ENCODE measurements around the gene KLRG1. TPM values are rescaled to one million over a fixed set of nuclear protein-coding genes. Genes with fewer than 3 reads are reported as not detected.

Gene KLRG1
- total and polyA plus RNA-seq, 3 experiments from 2014 or later: 11.5 to 364 (median 12.3) TPM

DNA sequence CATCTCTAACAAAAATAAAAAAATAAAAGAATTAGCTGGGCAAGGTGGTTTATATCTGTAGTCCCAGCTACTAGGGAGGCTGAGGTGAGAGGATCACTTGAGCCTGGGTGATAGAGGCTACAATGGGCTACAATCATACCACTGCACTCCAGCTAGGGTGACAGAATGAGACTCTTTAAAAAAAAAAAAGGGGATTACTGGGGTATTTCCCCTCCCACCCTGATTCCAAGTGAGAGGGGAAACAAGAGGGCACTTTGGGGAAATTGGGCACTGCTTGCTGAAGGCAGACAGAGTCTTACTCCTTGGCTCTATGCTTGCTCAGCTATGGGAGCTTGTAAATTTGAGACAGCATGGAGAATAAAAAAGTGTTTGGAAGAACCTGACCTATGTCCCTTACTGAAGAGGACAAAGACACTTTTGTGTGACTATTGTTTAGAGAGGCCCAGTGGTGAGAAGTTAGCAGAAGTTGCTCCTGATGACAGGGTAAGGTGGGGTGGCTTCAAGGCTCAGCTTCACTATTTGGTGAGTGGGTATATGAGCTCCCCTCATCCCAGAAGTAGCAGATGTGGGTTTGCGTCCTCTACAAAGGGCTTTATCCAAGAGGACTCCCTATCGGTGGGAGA lies 44.0 kb downstream of the KLRG1 start:
- Histone ChIP-seq H3K36me3 (ENCODE audit: insufficient read depth, low read length) (no peaks in the 10 kb centered on the region), H3K4me1 (ENCODE audit: insufficient read depth, low read length) (peaks cover 58% of the 10 kb centered on the region), H3K4me3 (ENCODE audit: low read length) (no peak overlapping the region), H3K27ac (ENCODE audit: low read depth, low read length) (no peak overlapping the region), H3K27me3 (ENCODE audit: insufficient read depth, low read length, poor library complexity, severe bottlenecking) (no peaks in the 10 kb centered on the region), H3K9me3 (ENCODE audit: low read length) (no peaks in the 10 kb centered on the region)
- peaks cover 8 to 46% (median 44%) of the 10 kb centered on the region in 3 donors for H3K36me3 Mint-ChIP-seq
- no peaks in the 10 kb centered on the region for H3K27me3 Mint-ChIP-seq
- H3K27ac Mint-ChIP-seq: peak overlapping the region; percentile 9 to 89 (median 58)
- peaks cover 57 to 86% (median 82%) of the 10 kb centered on the region in 3 donors for H3K4me1 Mint-ChIP-seq
- peak overlapping the region in 1 of 7 donors; percentile 25 for H3K4me3 Mint-ChIP-seq
- POLR2A ChIA-PET: interaction anchor here (0.9 kb wide), 1 partner anchor 86 kb away, joined by 3 read pairs; no protein-coding TSS in a partner anchor
- H3K9me3 Mint-ChIP-seq: peaks cover 0 to 13% (median 0%) of the 10 kb centered on the region in 5 donors
- CTCF ChIA-PET: interaction anchor here (1.9 to 10.2 kb wide), 3 partner anchors 7 to 83 kb away, joined by 4 to 192 read pairs (median 6); partner anchors contain the start of gene M6PR
- no peak for DNase-seq

DNA sequence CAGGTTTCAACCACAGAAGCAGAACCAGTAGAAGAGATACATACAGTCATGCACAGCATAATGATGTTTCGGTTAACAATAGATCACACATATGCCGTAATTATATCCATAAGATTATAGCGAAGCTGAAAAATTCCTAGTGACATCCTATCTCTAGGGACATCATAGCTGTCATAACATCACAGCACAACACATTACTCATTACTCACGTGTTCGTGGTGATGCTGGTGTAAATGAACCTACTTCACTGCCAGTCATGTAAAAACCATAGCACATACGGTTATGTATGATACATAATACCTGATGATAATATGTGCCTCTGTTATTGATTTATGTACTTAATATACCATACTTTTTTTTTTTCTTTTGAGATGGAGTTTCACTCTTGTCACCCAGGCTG lies 44.7 kb downstream of the KLRG1 start:
- Mint-ChIP-seq H3K9me3 (peaks cover 0 to 13% (median 0%) of the 10 kb centered on the region in 5 donors), H3K4me1 (peaks cover 58 to 87% (median 85%) of the 10 kb centered on the region in 3 donors), H3K27me3 (no peaks in the 10 kb centered on the region), H3K27ac (peak overlapping the region in 5 of 8 donors; percentile 47 to 89 (median 83)), H3K4me3 (peak overlapping the region in 1 of 7 donors; percentile 51), H3K36me3 (peaks cover 5 to 42% (median 40%) of the 10 kb centered on the region in 3 donors)
- Histone ChIP-seq H3K36me3 (ENCODE audit: insufficient read depth, low read length) (no peaks in the 10 kb centered on the region), H3K9me3 (ENCODE audit: low read length) (no peaks in the 10 kb centered on the region), H3K4me1 (ENCODE audit: insufficient read depth, low read length) (peaks cover 60% of the 10 kb centered on the region), H3K27ac (ENCODE audit: low read depth, low read length) (no peak overlapping the region), H3K4me3 (ENCODE audit: low read length) (no peak overlapping the region), H3K27me3 (ENCODE audit: insufficient read depth, low read length, poor library complexity, severe bottlenecking) (no peaks in the 10 kb centered on the region)
- DNase-seq: no peak
- CTCF ChIA-PET: interaction anchor here (0.8 to 10.2 kb wide), 4 partner anchors 8 to 353 kb away, joined by 3 to 192 read pairs (median 5); partner anchors contain the start of gene M6PR
- POLR2A ChIA-PET: interaction anchor here (0.9 kb wide), 1 partner anchor 87 kb away, joined by 3 read pairs; no protein-coding TSS in a partner anchor

DNA sequence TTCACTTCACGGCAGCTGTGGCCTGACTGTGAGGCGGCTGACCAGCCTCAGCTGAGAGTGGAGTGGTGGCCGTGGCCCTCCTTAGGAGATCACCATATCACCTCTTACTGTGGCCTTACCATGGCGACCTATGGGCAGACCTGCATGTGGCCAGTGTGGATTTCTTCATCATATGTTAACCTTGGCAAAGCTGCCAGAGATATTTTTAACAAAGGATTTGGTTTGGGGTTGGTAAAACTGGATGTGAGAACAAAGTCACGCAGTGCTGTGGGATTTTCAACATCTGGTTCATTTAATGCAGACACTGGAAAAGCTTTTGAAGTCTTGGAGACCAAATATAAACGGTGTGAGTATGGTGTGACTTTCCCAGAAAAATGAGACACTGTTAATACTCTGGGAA lies 46.9 kb downstream of the KLRG1 start:
- peaks cover 4 to 32% (median 31%) of the 10 kb centered on the region in 3 donors for H3K36me3 Mint-ChIP-seq
- peaks cover 0 to 13% (median 0%) of the 10 kb centered on the region in 5 donors for H3K9me3 Mint-ChIP-seq
- Histone ChIP-seq H3K27ac (ENCODE audit: low read depth, low read length) (no peak overlapping the region), H3K4me3 (ENCODE audit: low read length) (no peak overlapping the region), H3K27me3 (ENCODE audit: insufficient read depth, low read length, poor library complexity, severe bottlenecking) (no peaks in the 10 kb centered on the region), H3K9me3 (ENCODE audit: low read length) (no peaks in the 10 kb centered on the region), H3K36me3 (ENCODE audit: insufficient read depth, low read length) (no peaks in the 10 kb centered on the region), H3K4me1 (ENCODE audit: insufficient read depth, low read length) (peaks cover 61% of the 10 kb centered on the region)
- ChIA-PET POLR2A (interaction anchor here (0.6 to 3.4 kb wide), 2 partner anchors 39 to 86 kb away, joined by 3 to 27 read pairs; partner anchors contain the start of gene M6PR), CTCF (interaction anchor here (1.1 to 10.2 kb wide), 8 partner anchors 10 to 354 kb away, joined by 3 to 192 read pairs (median 8); partner anchors contain the start of genes M6PR and PHC1)
- no peaks in the 10 kb centered on the region for H3K27me3 Mint-ChIP-seq
- peak overlapping the region in 5 of 8 donors; percentile 3 to 78 (median 69) for H3K27ac Mint-ChIP-seq
- peak overlapping the region in 1 of 7 donors; percentile 46 for H3K4me3 Mint-ChIP-seq
- peaks cover 62 to 86% (median 82%) of the 10 kb centered on the region in 3 donors for H3K4me1 Mint-ChIP-seq
- DNase-seq: no peak

GRCh38 chr12:9037431-9037830 lies 48.1 kb downstream of the KLRG1 start:
- Mint-ChIP-seq H3K4me3 (peak overlapping the region in 1 of 7 donors; percentile 32), H3K36me3 (peaks cover 6 to 30% (median 30%) of the 10 kb centered on the region in 3 donors), H3K27ac (peak overlapping the region in 5 of 8 donors; percentile 24 to 61 (median 34)), H3K4me1 (peaks cover 62 to 85% (median 82%) of the 10 kb centered on the region in 3 donors), H3K9me3 (peaks cover 0 to 13% (median 0%) of the 10 kb centered on the region in 5 donors), H3K27me3 (no peaks in the 10 kb centered on the region)
- no peak for DNase-seq
- H3K27ac ChIP-seq (ENCODE audit: low read depth, low read length): no peak overlapping the region
- H3K27me3 ChIP-seq (ENCODE audit: insufficient read depth, low read length, poor library complexity, severe bottlenecking): no peaks in the 10 kb centered on the region
- H3K4me1 ChIP-seq (ENCODE audit: insufficient read depth, low read length): peaks cover 52% of the 10 kb centered on the region
- CTCF ChIA-PET: interaction anchor here (1.1 to 10.2 kb wide), 6 partner anchors 12 to 123 kb away, joined by 4 to 192 read pairs (median 8); partner anchors contain the start of genes M6PR and PHC1
- POLR2A ChIA-PET: interaction anchor here (1.0 to 3.4 kb wide), 2 partner anchors 12 to 87 kb away, joined by 3 to 27 read pairs; partner anchors contain the start of gene M6PR
- no peaks in the 10 kb centered on the region for H3K9me3 ChIP-seq (ENCODE audit: low read length)
- H3K4me3 ChIP-seq (ENCODE audit: low read length): no peak overlapping the region
- H3K36me3 ChIP-seq (ENCODE audit: insufficient read depth, low read length): no peaks in the 10 kb centered on the region

GRCh38 chr12:9039397-9039977 lies 50.1 kb downstream of the KLRG1 start:
- peak in 2 of 5 donors; percentile 61 to 64 for DNase-seq

GRCh38 chr12:9040484-9041186 lies 51.3 kb downstream of the KLRG1 start:
- Mint-ChIP-seq H3K27ac (peak overlapping the region; percentile 24 to 89 (median 63)), H3K4me1 (peaks cover 61 to 84% (median 76%) of the 10 kb centered on the region in 3 donors), H3K4me3 (no peak overlapping the region)

More at GRCh38 chr12:9039397-9039977, 50.1 kb downstream of the KLRG1 start:
- Mint-ChIP-seq H3K4me3 (peak overlapping the region; percentile 2 to 49 (median 4)), H3K9me3 (peaks cover 0 to 8% (median 0%) of the 10 kb centered on the region in 5 donors), H3K4me1 (peaks cover 57 to 83% (median 81%) of the 10 kb centered on the region in 3 donors), H3K27ac (peak overlapping the region; percentile 2 to 86 (median 52)), H3K27me3 (no peaks in the 10 kb centered on the region), H3K36me3 (peaks cover 3 to 29% (median 21%) of the 10 kb centered on the region in 3 donors)
- CTCF ChIA-PET: interaction anchor here (0.7 to 10.2 kb wide), 16 partner anchors 10 to 940 kb away, joined by 3 to 192 read pairs (median 4); partner anchors contain the start of genes M6PR and PHC1
- Histone ChIP-seq H3K9me3 (ENCODE audit: low read length) (no peaks in the 10 kb centered on the region), H3K4me1 (ENCODE audit: insufficient read depth, low read length) (peaks cover 43% of the 10 kb centered on the region), H3K27me3 (ENCODE audit: insufficient read depth, low read length, poor library complexity, severe bottlenecking) (no peaks in the 10 kb centered on the region), H3K4me3 (ENCODE audit: low read length) (no peak overlapping the region), H3K36me3 (ENCODE audit: insufficient read depth, low read length) (peaks cover 8% of the 10 kb centered on the region), H3K27ac (ENCODE audit: low read depth, low read length) (no peak overlapping the region)
- POLR2A ChIA-PET: interaction anchor here (3.4 kb wide), 1 partner anchor 89 kb away, joined by 27 read pairs; the partner anchor contains the start of gene M6PR

GRCh38 chr12:9041321-9041720 lies 52.0 kb downstream of the KLRG1 start:
- H3K4me1 Mint-ChIP-seq: peaks cover 61 to 84% (median 76%) of the 10 kb centered on the region in 3 donors
- ChIA-PET POLR2A (interaction anchor here (1.0 kb wide), 2 partner anchors 92 kb away, joined by 3 read pairs; partner anchors contain the start of gene M6PR), CTCF (interaction anchor here (0.9 to 3.7 kb wide), 5 partner anchors 9 to 127 kb away, joined by 3 to 37 read pairs (median 6); partner anchors contain the start of genes M6PR and PHC1)
- H3K27me3 ChIP-seq (ENCODE audit: insufficient read depth, low read length, poor library complexity, severe bottlenecking): no peaks in the 10 kb centered on the region
- no peak overlapping the region for H3K4me3 ChIP-seq (ENCODE audit: low read length)
- no peaks in the 10 kb centered on the region for H3K9me3 ChIP-seq (ENCODE audit: low read length)
- peaks cover 8% of the 10 kb centered on the region for H3K36me3 ChIP-seq (ENCODE audit: insufficient read depth, low read length)
- no peak for DNase-seq
- H3K9me3 Mint-ChIP-seq: no peaks in the 10 kb centered on the region
- H3K27ac ChIP-seq (ENCODE audit: low read depth, low read length): no peak overlapping the region
- no peak overlapping the region for H3K4me3 Mint-ChIP-seq
- H3K4me1 ChIP-seq (ENCODE audit: insufficient read depth, low read length): peaks cover 42% of the 10 kb centered on the region
- H3K27me3 Mint-ChIP-seq: no peaks in the 10 kb centered on the region
- peak overlapping the region in 6 of 8 donors; percentile 24 to 86 (median 36) for H3K27ac Mint-ChIP-seq
- H3K36me3 Mint-ChIP-seq: peaks cover 15 to 29% (median 25%) of the 10 kb centered on the region in 3 donors

More at GRCh38 chr12:9040484-9041186, 51.3 kb downstream of the KLRG1 start:
- Histone ChIP-seq H3K9me3 (ENCODE audit: low read length) (no peaks in the 10 kb centered on the region), H3K27me3 (ENCODE audit: insufficient read depth, low read length, poor library complexity, severe bottlenecking) (no peaks in the 10 kb centered on the region), H3K4me3 (ENCODE audit: low read length) (no peak overlapping the region), H3K36me3 (ENCODE audit: insufficient read depth, low read length) (peaks cover 8% of the 10 kb centered on the region), H3K4me1 (ENCODE audit: insufficient read depth, low read length) (peaks cover 43% of the 10 kb centered on the region), H3K27ac (ENCODE audit: low read depth, low read length) (no peak overlapping the region)
- Mint-ChIP-seq H3K27me3 (no peaks in the 10 kb centered on the region), H3K9me3 (peaks cover 0 to 3% (median 0%) of the 10 kb centered on the region in 5 donors), H3K36me3 (peaks cover 11 to 31% (median 22%) of the 10 kb centered on the region in 3 donors)
- POLR2A ChIA-PET: interaction anchor here (1.0 kb wide), 1 partner anchor 91 kb away, joined by 3 read pairs; the partner anchor contains the start of gene M6PR
- CTCF ChIA-PET: interaction anchor here (2.0 to 3.7 kb wide), 3 partner anchors 9 to 126 kb away, joined by 6 to 37 read pairs (median 7); partner anchors contain the start of genes M6PR and PHC1
- no peak for DNase-seq
